Hepatocyte (in vitro differentiated cells): ENCODE measurements around the gene PLAAT5. TPM values are rescaled to one million over a fixed set of nuclear protein-coding genes. Genes with fewer than 3 reads are reported as not detected.

Experiments used
- DNase-seq: peaks from one replicate; pipeline ENCODE4 v3.0.0-alpha.2; 2016; ENCODE audit warnings: low spot score
- H2AFZ ChIP-seq: fragments of 200-600 bp; sonication (generic); 2 replicates; pipeline ENCODE4 v1.6.0; 2016; ENCODE audit warnings: antibody characterized with exemption, mild to moderate bottlenecking
- H3K27ac ChIP-seq: fragments of 200-600 bp; sonication (generic); 2 replicates; pipeline ENCODE4 v1.5.1; 2016; ENCODE audit warnings: mild to moderate bottlenecking
- H3K27me3 ChIP-seq: fragments of 200-600 bp; sonication (generic); 2 replicates; pipeline ENCODE4 v1.6.1; 2016
- H3K36me3 ChIP-seq: fragments of 200-600 bp; sonication (generic); replicated peaks from 2 replicates; pipeline ENCODE4 v1.5.1; 2016; ENCODE audit warnings: low read depth; ENCODE audit not compliant: insufficient read depth
- H3K4me1 ChIP-seq: fragments of 200-600 bp; sonication (generic); 2 replicates; pipeline ENCODE4 v1.5.1; 2016; ENCODE audit warnings: mild to moderate bottlenecking, moderate library complexity; ENCODE audit not compliant: insufficient read depth
- H3K4me2 ChIP-seq: fragments of 200-600 bp; sonication (generic); 2 replicates; pipeline ENCODE4 v1.6.0; 2016
- H3K4me3 ChIP-seq: fragments of 200-600 bp; sonication (generic); 2 replicates; pipeline ENCODE4 v1.5.1; 2016; ENCODE audit warnings: mild to moderate bottlenecking
- H3K79me2 ChIP-seq: fragments of 200-600 bp; sonication (generic); 2 replicates; pipeline ENCODE4 v1.6.0; 2017; ENCODE audit warnings: mild to moderate bottlenecking
- H3K9me2 ChIP-seq: fragments of 200-600 bp; sonication (generic); replicated peaks from 2 replicates; pipeline ENCODE4 v1.6.0; 2017; ENCODE audit warnings: mild to moderate bottlenecking; ENCODE audit not compliant: insufficient read depth
- H3K9me3 ChIP-seq: fragments of 200-600 bp; sonication (generic); 2 replicates; pipeline ENCODE4 v1.5.1; 2016; ENCODE audit warnings: low read depth, mild to moderate bottlenecking
- H4K20me1 ChIP-seq: fragments of 200-600 bp; sonication (generic); 2 replicates; pipeline ENCODE4 v1.6.0; 2016; ENCODE audit warnings: mild to moderate bottlenecking; ENCODE audit not compliant: insufficient read depth, poor library complexity, severe bottlenecking
- EZH2 ChIP-seq: fragments of 200-600 bp; sonication (generic); IDR thresholded peaks from 2 replicates; pipeline ENCODE4 v1.6.1; 2016; ENCODE audit warnings: antibody characterized with exemption, mild to moderate bottlenecking, borderline replicate concordance
- EZH2phosphoT487 ChIP-seq: fragments of 200-600 bp; sonication (generic); IDR thresholded peaks from one replicate; pipeline ENCODE4 v1.6.1; 2018; ENCODE audit warnings: antibody characterized with exemption, mild to moderate bottlenecking, low read depth, moderate library complexity; ENCODE audit not compliant: unreplicated experiment, severe bottlenecking
- WGBS: methylation state at CpG from one replicate; pipeline ENCODE4 v1.1.6; 2016; ENCODE audit warnings: low lambda C conversion rate; ENCODE audit errors: missing lambda C conversion rate; 5-methylcytosine and 5-hydroxymethylcytosine counted together
- polyA plus RNA-seq: library from polyadenylated mRNA; unstranded; fragments of >200 nt; fragmentation: Nextera tagmentation; extraction: Ambion mirVana; gene quantifications from 2 replicates; pipeline ENCODE4 v1.2.1, GENCODE V29; 2016
- total RNA-seq: library from RNA; depleted of rRNA; stranded (reverse); fragments of >200 nt; gene quantifications from 2 replicates; pipeline ENCODE4 v1.2.3, GENCODE V29; 2014
- TF ChIP-seq, protein P1 (sequence below): fragments of 200-600 bp; sonication (generic); IDR thresholded peaks from 2 replicates; pipeline ENCODE4 v1.5.1; 2016; ENCODE audit warnings: antibody characterized with exemption, mild to moderate bottlenecking; ENCODE audit not compliant: poor library complexity

Gene PLAAT5
- total and polyA plus RNA-seq, 2 experiments from 2014 or later: 0.95 to 1.6 TPM

DNA sequence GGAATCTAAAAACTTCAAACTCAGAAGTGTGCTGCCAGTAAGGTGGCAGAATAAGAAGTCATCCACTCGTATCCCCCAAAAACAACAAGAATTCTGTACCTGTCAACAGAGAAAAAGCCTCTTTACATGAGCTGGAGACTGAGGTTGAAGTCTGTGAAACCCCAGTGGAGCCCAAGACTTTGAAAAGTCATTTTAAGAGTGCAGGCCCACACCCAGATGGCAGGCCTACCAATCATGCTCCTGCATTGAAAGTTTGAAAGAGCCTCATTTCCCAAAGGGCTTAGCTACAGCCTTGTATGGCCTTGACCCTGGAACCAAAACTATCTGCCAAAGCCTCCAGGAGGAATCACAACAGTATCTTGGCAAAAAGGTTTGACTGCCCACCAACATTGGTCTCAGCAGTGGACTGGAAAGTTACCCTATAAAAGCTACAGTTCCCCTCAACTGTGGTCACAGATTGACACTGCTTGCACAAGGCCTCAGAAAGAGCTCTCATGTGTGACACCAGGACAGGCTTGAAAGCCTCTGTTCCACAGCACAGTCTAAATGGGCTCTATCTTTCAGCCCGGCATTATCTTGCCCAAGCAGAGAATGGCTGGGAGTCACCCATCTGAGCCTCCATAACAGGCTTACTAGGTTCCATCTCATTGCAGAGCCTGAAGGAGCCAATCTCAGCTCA is 73.7 kb downstream of the PLAAT5 start:
- no peaks in the 10 kb centered on the region for H3K9me2 ChIP-seq
- no peak for TF ChIP-seq EZH2
- TF ChIP-seq, protein P1, sequence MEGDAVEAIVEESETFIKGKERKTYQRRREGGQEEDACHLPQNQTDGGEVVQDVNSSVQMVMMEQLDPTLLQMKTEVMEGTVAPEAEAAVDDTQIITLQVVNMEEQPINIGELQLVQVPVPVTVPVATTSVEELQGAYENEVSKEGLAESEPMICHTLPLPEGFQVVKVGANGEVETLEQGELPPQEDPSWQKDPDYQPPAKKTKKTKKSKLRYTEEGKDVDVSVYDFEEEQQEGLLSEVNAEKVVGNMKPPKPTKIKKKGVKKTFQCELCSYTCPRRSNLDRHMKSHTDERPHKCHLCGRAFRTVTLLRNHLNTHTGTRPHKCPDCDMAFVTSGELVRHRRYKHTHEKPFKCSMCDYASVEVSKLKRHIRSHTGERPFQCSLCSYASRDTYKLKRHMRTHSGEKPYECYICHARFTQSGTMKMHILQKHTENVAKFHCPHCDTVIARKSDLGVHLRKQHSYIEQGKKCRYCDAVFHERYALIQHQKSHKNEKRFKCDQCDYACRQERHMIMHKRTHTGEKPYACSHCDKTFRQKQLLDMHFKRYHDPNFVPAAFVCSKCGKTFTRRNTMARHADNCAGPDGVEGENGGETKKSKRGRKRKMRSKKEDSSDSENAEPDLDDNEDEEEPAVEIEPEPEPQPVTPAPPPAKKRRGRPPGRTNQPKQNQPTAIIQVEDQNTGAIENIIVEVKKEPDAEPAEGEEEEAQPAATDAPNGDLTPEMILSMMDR: no peak
- no peak for TF ChIP-seq EZH2phosphoT487
- 92% methylated on average over 2 of the region's 2 CpGs for WGBS
- H3K4me2 ChIP-seq: no peak overlapping the region
- H3K27me3 ChIP-seq: no peaks in the 10 kb centered on the region
- no peaks in the 10 kb centered on the region for H3K36me3 ChIP-seq
- H4K20me1 ChIP-seq: no peaks in the 10 kb centered on the region
- no peaks in the 10 kb centered on the region for H3K79me2 ChIP-seq
- no peak overlapping the region for H3K27ac ChIP-seq
- H3K4me3 ChIP-seq: no peak overlapping the region
- no peaks in the 10 kb centered on the region for H3K4me1 ChIP-seq
- DNase-seq: no peak
- H3K9me3 ChIP-seq: no peaks in the 10 kb centered on the region
- no peak overlapping the region for H2AFZ ChIP-seq

Other genes starting within 250 kb of the PLAAT5 start
- 3.9 and 4.9 TPM in 2 replicates for gene SLC22A25, start 247.6 kb downstream of the PLAAT5 start, total RNA-seq
- 1.5 and 1.8 TPM in 2 replicates for gene SLC22A25, start 247.6 kb downstream of the PLAAT5 start, polyA plus RNA-seq
- gene SLC22A9, start 121.4 kb downstream of the PLAAT5 start, total RNA-seq: 36.3 and 36.7 TPM in 2 replicates
- 9.4 and 17.1 TPM in 2 replicates for gene SLC22A9, start 121.4 kb downstream of the PLAAT5 start, polyA plus RNA-seq
- not detected in 2 replicates for gene LGALS12, start 14.9 kb upstream of the PLAAT5 start, total RNA-seq
- not detected in 2 replicates for gene LGALS12, start 14.9 kb upstream of the PLAAT5 start, polyA plus RNA-seq
- gene PLAAT4, start 45.6 kb upstream of the PLAAT5 start, total RNA-seq: 13.7 and 17.5 TPM in 2 replicates
- gene PLAAT4, start 45.6 kb upstream of the PLAAT5 start, polyA plus RNA-seq: 7.9 and 16.0 TPM in 2 replicates
- gene PLAAT2, start 72.2 kb upstream of the PLAAT5 start, total RNA-seq: 0.77 and 1.2 TPM in 2 replicates
- gene PLAAT2, start 72.2 kb upstream of the PLAAT5 start, polyA plus RNA-seq: 1.9 and 3.0 TPM in 2 replicates
- 26.9 and 32.4 TPM in 2 replicates for gene PLAAT3, start 123.3 kb upstream of the PLAAT5 start, total RNA-seq
- gene PLAAT3, start 123.3 kb upstream of the PLAAT5 start, polyA plus RNA-seq: 49.6 and 59.9 TPM in 2 replicates
- 30.1 and 36.2 TPM in 2 replicates for gene ATL3, start 180.2 kb upstream of the PLAAT5 start, total RNA-seq
- 8.7 and 9.7 TPM in 2 replicates for gene ATL3, start 180.2 kb upstream of the PLAAT5 start, polyA plus RNA-seq
- gene RTN3, start 190.3 kb upstream of the PLAAT5 start, total RNA-seq: 85.4 and 89.9 TPM in 2 replicates
- gene RTN3, start 190.3 kb upstream of the PLAAT5 start, polyA plus RNA-seq: 84.0 and 108 TPM in 2 replicates